GM23338 (cell line): ENCODE results near the gene HAP1. TPM values are rescaled to one million over a fixed set of nuclear protein-coding genes. Genes with fewer than 3 reads are reported as not detected.

Experiments used
- ATAC-seq: fragments of 200-7000 bp; cut with Tn5 transposase; 3 replicates; pipeline ENCODE4 v1.9.1; 2020
- DNase-seq: peaks from one replicate; pipeline ENCODE4 v3.0.0-alpha.2; 2015; ENCODE audit warnings: low spot score
- H2AFZ ChIP-seq: fragments of 200-600 bp; sonication (generic); 2 replicates; pipeline ENCODE4 v1.8.0; 2016; ENCODE audit warnings: antibody characterized with exemption, mild to moderate bottlenecking, moderate library complexity
- H3F3A ChIP-seq: fragments of 200-600 bp; sonication (generic); replicated peaks from 2 replicates; pipeline ENCODE4 v1.8.0; 2017; ENCODE audit warnings: antibody characterized with exemption, mixed run types, low read depth
- H3K27ac ChIP-seq: fragments of 200-600 bp; sonication (generic); 2 replicates; pipeline ENCODE4 v1.6.1; 2016; ENCODE audit warnings: low read depth
- H3K27me3 ChIP-seq: fragments of 200-600 bp; sonication (generic); 2 replicates; pipeline ENCODE4 v1.8.0; 2016; ENCODE audit warnings: mild to moderate bottlenecking, mixed run types, moderate library complexity; ENCODE audit not compliant: insufficient read depth
- H3K36me3 ChIP-seq: fragments of 200-600 bp; sonication (generic); 2 replicates; pipeline ENCODE4 v1.8.0; 2016; ENCODE audit warnings: mild to moderate bottlenecking; ENCODE audit not compliant: insufficient read depth
- H3K4me1 ChIP-seq: fragments of 200-600 bp; sonication (generic); 2 replicates; pipeline ENCODE4 v1.8.0; 2016; ENCODE audit warnings: mild to moderate bottlenecking, moderate library complexity; ENCODE audit not compliant: insufficient read depth
- H3K4me2 ChIP-seq: fragments of 200-600 bp; sonication (generic); 2 replicates; pipeline ENCODE4 v1.7.1; 2017; ENCODE audit warnings: mixed run types
- H3K4me3 ChIP-seq: fragments of 200-600 bp; sonication (generic); 2 replicates; pipeline ENCODE4 v1.6.1; 2016; ENCODE audit warnings: mixed run types
- H3K79me2 ChIP-seq: fragments of 200-600 bp; sonication (generic); replicated peaks from 2 replicates; pipeline ENCODE4 v1.8.0; 2017; ENCODE audit warnings: mild to moderate bottlenecking; ENCODE audit not compliant: insufficient read depth
- H3K9me2 ChIP-seq: fragments of 200-600 bp; sonication (generic); 2 replicates; pipeline ENCODE4 v1.8.0; 2017; ENCODE audit not compliant: insufficient read depth
- H4K20me1 ChIP-seq: fragments of 200-600 bp; sonication (generic); replicated peaks from 2 replicates; pipeline ENCODE4 v1.8.0; 2017; ENCODE audit warnings: mild to moderate bottlenecking; ENCODE audit not compliant: insufficient read depth
- H3K27ac Mint-ChIP-seq: 2 replicates; pipeline ENCODE4 v1.8.0; 2020; ENCODE audit warnings: inconsistent platforms, mild to moderate bottlenecking, moderate library complexity, mixed read lengths
- H3K27me3 Mint-ChIP-seq: 3 replicates; pipeline ENCODE4 v1.8.0; 2022; ENCODE audit warnings: low read depth, mild to moderate bottlenecking, moderate library complexity, mixed read lengths, inconsistent platforms; ENCODE audit not compliant: insufficient read depth, poor library complexity
- H3K36me3 Mint-ChIP-seq: 3 replicates; pipeline ENCODE4 v1.8.0; 2021; ENCODE audit warnings: low read depth, mild to moderate bottlenecking, inconsistent platforms, moderate library complexity, mixed read lengths
- H3K4me1 Mint-ChIP-seq: 3 replicates; pipeline ENCODE4 v1.8.0; 2020; ENCODE audit warnings: mild to moderate bottlenecking, inconsistent platforms, mixed read lengths
- H3K4me3 Mint-ChIP-seq: 3 replicates; pipeline ENCODE4 v1.8.0; 2021; ENCODE audit warnings: moderate library complexity, mild to moderate bottlenecking, inconsistent platforms, mixed read lengths
- H3K9me3 Mint-ChIP-seq: 3 replicates; pipeline ENCODE4 v1.8.0; 2020; ENCODE audit warnings: moderate library complexity, mild to moderate bottlenecking, inconsistent platforms, mixed read lengths
- CREB1 ChIP-seq: fragments of 250-450 bp; sonication (Bioruptor Pico); IDR thresholded peaks from 2 replicates; pipeline ENCODE4 v1.5.0; 2020; ENCODE audit warnings: low read depth, mild to moderate bottlenecking, moderate library complexity
- EZH2 ChIP-seq: fragments of 200-600 bp; sonication (generic); IDR thresholded peaks from one replicate; pipeline ENCODE4 v1.8.0; 2017; ENCODE audit warnings: antibody characterized with exemption, mild to moderate bottlenecking, low read depth; ENCODE audit not compliant: unreplicated experiment
- EZH2phosphoT487 ChIP-seq: fragments of 200-600 bp; sonication (generic); IDR thresholded peaks from one replicate; pipeline ENCODE4 v1.8.1; 2018; ENCODE audit warnings: antibody characterized with exemption; ENCODE audit not compliant: unreplicated experiment
- JUNB ChIP-seq: IDR thresholded peaks from one replicate; pipeline ENCODE4 v1.6.1; 2016; ENCODE audit warnings: antibody characterized with exemption; ENCODE audit not compliant: unreplicated experiment
- NANOG ChIP-seq: IDR thresholded peaks from 2 replicates; pipeline ENCODE4 v1.6.1; 2016; ENCODE audit warnings: antibody characterized with exemption, borderline replicate concordance
- POLR2AphosphoS5 ChIP-seq: IDR thresholded peaks from 2 replicates; pipeline ENCODE4 v1.6.1; 2016; ENCODE audit warnings: antibody characterized with exemption, low read depth
- STAT1 ChIP-seq: IDR thresholded peaks from one replicate; pipeline ENCODE4 v1.6.1; 2016; ENCODE audit warnings: antibody characterized with exemption; ENCODE audit not compliant: unreplicated experiment
- ZNF114 ChIP-seq: fragments of 250-450 bp; sonication (Bioruptor Pico); IDR thresholded peaks from 2 replicates; pipeline ENCODE4 v1.5.0; 2020; ENCODE audit warnings: mild to moderate bottlenecking, moderate library complexity
- ZNF331 ChIP-seq: fragments of 250-450 bp; sonication (Bioruptor Pico); IDR thresholded peaks from 2 replicates; pipeline ENCODE4 v1.5.0; 2020; ENCODE audit warnings: low read depth, mild to moderate bottlenecking, moderate library complexity
- polyA plus RNA-seq: library from polyadenylated mRNA; unstranded; fragments of >200 nt; fragmentation: Nextera tagmentation; extraction: Ambion mirVana; gene quantifications from 2 replicates; pipeline ENCODE4 v1.2.1, GENCODE V29; 2016
- total RNA-seq: library from RNA; depleted of rRNA; stranded (reverse); fragments of >200 nt; shearing (Covaris generic); gene quantifications from 2 replicates; pipeline ENCODE4 v1.2.3, GENCODE V29; 2014
- TF ChIP-seq, protein P1 (sequence below), 2 experiments: fragments of 200-600 bp in 1 of 2; sonication (generic) in 1 of 2; conservative IDR thresholded peaks; 2 replicates each; pipeline versions ENCODE4 v1.5.1 to v1.6.1; 2016 to 2017; ENCODE audit warnings: antibody characterized with exemption in 2 of 2, low read depth in 2 of 2, mild to moderate bottlenecking in 2 of 2, moderate library complexity in 1 of 2
- TF ChIP-seq, protein P2 (sequence below): IDR thresholded peaks from 2 replicates; pipeline ENCODE4 v1.6.1; 2016; ENCODE audit warnings: antibody characterized with exemption
- TF ChIP-seq, protein P3 (sequence below): fragments of 250-450 bp; sonication (Bioruptor Pico); IDR thresholded peaks from 2 replicates; pipeline ENCODE4 v1.5.0; 2020; ENCODE audit warnings: mild to moderate bottlenecking, moderate library complexity
- TF ChIP-seq, protein P4 (sequence below): IDR thresholded peaks from one replicate; pipeline ENCODE4 v1.6.1; 2018; ENCODE audit warnings: antibody characterized with exemption; ENCODE audit not compliant: unreplicated experiment

The HAP1 gene
- total and polyA plus RNA-seq, 2 experiments from 2014 or later = 1.6 to 2.2 TPM

DNA sequence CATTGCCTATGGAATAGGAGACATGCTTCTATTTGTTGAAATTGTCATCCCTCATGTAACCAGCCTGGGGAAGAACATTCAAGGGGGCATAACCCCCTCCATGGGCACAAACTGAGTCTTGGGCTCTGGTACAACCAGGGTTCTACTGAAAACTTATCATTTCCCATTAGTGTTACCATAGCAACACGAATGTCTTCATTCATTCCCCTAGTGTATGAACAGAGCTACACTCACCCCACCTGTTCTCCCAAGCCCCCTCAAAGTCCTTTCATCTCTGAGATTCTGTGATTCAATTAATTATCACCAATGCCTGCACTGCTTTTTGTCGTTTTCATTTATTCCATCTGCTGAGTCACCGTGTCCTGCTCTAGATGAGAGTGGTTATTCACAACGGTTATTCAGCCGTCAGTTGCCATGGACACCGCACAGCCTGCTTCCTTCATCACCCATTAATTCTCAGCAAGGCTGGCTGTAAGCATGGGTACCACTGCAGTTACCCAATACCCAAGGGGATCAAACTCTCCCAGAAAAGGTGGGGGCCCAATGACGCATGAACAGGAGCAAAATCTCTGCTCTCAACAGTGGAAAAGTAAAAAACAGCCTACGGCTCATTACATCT is 23.9 kb downstream of the HAP1 start:
- Mint-ChIP-seq H3K4me3 (no peak overlapping the region), H3K27ac (no peak overlapping the region), H3K4me1 (peaks cover 14% of the 10 kb centered on the region), H3K27me3 (peaks cover 60% of the 10 kb centered on the region), H3K36me3 (peaks cover 5% of the 10 kb centered on the region; the same call in 2 of the 3 replicates), H3K9me3 (peaks cover 11% of the 10 kb centered on the region)
- Histone ChIP-seq H3K79me2 (no peaks in the 10 kb centered on the region), H3K4me1 (peaks cover 4% of the 10 kb centered on the region), H3K27me3 (peaks cover 66% of the 10 kb centered on the region), H3K4me2 (no peak overlapping the region), H4K20me1 (no peaks in the 10 kb centered on the region; the same call in none of the 2 replicates), H3F3A (peaks cover 2% of the 10 kb centered on the region; the same call in 1 of the 2 replicates), H3K36me3 (no peaks in the 10 kb centered on the region), H3K27ac (no peak overlapping the region), H3K4me3 (no peak overlapping the region), H3K9me2 (no peaks in the 10 kb centered on the region), H2AFZ (no peak overlapping the region)
- ATAC-seq (no peak), DNase-seq (no peak)
- TF ChIP-seq EZH2phosphoT487 = no peak
- TF ChIP-seq JUNB = no peak
- TF ChIP-seq, protein P1, sequence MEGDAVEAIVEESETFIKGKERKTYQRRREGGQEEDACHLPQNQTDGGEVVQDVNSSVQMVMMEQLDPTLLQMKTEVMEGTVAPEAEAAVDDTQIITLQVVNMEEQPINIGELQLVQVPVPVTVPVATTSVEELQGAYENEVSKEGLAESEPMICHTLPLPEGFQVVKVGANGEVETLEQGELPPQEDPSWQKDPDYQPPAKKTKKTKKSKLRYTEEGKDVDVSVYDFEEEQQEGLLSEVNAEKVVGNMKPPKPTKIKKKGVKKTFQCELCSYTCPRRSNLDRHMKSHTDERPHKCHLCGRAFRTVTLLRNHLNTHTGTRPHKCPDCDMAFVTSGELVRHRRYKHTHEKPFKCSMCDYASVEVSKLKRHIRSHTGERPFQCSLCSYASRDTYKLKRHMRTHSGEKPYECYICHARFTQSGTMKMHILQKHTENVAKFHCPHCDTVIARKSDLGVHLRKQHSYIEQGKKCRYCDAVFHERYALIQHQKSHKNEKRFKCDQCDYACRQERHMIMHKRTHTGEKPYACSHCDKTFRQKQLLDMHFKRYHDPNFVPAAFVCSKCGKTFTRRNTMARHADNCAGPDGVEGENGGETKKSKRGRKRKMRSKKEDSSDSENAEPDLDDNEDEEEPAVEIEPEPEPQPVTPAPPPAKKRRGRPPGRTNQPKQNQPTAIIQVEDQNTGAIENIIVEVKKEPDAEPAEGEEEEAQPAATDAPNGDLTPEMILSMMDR (conservative IDR thresholded peaks at IDR 0.05; ENCODE audit: low read depth in 2 of 2) = no peak
- TF ChIP-seq STAT1 = no peak
- TF ChIP-seq, protein P2, sequence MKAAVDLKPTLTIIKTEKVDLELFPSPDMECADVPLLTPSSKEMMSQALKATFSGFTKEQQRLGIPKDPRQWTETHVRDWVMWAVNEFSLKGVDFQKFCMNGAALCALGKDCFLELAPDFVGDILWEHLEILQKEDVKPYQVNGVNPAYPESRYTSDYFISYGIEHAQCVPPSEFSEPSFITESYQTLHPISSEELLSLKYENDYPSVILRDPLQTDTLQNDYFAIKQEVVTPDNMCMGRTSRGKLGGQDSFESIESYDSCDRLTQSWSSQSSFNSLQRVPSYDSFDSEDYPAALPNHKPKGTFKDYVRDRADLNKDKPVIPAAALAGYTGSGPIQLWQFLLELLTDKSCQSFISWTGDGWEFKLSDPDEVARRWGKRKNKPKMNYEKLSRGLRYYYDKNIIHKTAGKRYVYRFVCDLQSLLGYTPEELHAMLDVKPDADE = no peak
- TF ChIP-seq POLR2AphosphoS5 = no peak
- no peak for TF ChIP-seq ZNF114 (CRISPR knock-in tag)
- TF ChIP-seq ZNF331 (CRISPR knock-in tag) = no peak
- TF ChIP-seq, protein P3, sequence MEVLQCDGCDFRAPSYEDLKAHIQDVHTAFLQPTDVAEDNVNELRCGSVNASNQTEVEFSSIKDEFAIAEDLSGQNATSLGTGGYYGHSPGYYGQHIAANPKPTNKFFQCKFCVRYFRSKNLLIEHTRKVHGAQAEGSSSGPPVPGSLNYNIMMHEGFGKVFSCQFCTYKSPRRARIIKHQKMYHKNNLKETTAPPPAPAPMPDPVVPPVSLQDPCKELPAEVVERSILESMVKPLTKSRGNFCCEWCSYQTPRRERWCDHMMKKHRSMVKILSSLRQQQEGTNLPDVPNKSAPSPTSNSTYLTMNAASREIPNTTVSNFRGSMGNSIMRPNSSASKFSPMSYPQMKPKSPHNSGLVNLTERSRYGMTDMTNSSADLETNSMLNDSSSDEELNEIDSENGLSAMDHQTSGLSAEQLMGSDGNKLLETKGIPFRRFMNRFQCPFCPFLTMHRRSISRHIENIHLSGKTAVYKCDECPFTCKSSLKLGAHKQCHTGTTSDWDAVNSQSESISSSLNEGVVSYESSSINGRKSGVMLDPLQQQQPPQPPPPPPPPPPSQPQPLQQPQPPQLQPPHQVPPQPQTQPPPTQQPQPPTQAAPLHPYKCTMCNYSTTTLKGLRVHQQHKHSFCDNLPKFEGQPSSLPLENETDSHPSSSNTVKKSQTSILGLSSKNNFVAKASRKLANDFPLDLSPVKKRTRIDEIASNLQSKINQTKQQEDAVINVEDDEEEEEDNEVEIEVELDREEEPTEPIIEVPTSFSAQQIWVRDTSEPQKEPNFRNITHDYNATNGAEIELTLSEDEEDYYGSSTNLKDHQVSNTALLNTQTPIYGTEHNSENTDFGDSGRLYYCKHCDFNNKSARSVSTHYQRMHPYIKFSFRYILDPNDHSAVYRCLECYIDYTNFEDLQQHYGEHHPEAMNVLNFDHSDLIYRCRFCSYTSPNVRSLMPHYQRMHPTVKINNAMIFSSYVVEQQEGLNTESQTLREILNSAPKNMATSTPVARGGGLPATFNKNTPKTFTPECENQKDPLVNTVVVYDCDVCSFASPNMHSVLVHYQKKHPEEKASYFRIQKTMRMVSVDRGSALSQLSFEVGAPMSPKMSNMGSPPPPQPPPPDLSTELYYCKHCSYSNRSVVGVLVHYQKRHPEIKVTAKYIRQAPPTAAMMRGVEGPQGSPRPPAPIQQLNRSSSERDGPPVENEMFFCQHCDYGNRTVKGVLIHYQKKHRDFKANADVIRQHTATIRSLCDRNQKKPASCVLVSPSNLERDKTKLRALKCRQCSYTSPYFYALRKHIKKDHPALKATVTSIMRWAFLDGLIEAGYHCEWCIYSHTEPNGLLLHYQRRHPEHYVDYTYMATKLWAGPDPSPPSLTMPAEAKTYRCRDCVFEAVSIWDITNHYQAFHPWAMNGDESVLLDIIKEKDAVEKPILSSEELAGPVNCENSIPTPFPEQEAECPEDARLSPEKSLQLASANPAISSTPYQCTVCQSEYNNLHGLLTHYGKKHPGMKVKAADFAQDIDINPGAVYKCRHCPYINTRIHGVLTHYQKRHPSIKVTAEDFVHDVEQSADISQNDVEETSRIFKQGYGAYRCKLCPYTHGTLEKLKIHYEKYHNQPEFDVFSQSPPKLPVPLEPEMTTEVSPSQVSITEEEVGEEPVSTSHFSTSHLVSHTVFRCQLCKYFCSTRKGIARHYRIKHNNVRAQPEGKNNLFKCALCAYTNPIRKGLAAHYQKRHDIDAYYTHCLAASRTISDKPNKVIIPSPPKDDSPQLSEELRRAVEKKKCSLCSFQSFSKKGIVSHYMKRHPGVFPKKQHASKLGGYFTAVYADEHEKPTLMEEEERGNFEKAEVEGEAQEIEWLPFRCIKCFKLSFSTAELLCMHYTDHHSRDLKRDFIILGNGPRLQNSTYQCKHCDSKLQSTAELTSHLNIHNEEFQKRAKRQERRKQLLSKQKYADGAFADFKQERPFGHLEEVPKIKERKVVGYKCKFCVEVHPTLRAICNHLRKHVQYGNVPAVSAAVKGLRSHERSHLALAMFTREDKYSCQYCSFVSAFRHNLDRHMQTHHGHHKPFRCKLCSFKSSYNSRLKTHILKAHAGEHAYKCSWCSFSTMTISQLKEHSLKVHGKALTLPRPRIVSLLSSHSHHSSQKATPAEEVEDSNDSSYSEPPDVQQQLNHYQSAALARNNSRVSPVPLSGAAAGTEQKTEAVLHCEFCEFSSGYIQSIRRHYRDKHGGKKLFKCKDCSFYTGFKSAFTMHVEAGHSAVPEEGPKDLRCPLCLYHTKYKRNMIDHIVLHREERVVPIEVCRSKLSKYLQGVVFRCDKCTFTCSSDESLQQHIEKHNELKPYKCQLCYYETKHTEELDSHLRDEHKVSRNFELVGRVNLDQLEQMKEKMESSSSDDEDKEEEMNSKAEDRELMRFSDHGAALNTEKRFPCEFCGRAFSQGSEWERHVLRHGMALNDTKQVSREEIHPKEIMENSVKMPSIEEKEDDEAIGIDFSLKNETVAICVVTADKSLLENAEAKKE (CRISPR knock-in tag) = no peak
- TF ChIP-seq EZH2 = no peak
- no peak for TF ChIP-seq NANOG
- TF ChIP-seq CREB1 (CRISPR knock-in tag) = no peak
- TF ChIP-seq, protein P4, sequence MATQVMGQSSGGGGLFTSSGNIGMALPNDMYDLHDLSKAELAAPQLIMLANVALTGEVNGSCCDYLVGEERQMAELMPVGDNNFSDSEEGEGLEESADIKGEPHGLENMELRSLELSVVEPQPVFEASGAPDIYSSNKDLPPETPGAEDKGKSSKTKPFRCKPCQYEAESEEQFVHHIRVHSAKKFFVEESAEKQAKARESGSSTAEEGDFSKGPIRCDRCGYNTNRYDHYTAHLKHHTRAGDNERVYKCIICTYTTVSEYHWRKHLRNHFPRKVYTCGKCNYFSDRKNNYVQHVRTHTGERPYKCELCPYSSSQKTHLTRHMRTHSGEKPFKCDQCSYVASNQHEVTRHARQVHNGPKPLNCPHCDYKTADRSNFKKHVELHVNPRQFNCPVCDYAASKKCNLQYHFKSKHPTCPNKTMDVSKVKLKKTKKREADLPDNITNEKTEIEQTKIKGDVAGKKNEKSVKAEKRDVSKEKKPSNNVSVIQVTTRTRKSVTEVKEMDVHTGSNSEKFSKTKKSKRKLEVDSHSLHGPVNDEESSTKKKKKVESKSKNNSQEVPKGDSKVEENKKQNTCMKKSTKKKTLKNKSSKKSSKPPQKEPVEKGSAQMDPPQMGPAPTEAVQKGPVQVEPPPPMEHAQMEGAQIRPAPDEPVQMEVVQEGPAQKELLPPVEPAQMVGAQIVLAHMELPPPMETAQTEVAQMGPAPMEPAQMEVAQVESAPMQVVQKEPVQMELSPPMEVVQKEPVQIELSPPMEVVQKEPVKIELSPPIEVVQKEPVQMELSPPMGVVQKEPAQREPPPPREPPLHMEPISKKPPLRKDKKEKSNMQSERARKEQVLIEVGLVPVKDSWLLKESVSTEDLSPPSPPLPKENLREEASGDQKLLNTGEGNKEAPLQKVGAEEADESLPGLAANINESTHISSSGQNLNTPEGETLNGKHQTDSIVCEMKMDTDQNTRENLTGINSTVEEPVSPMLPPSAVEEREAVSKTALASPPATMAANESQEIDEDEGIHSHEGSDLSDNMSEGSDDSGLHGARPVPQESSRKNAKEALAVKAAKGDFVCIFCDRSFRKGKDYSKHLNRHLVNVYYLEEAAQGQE = no peak
